CD4-positive, alpha-beta T cell (primary cell): ENCODE data around the gene CNTN4. TPM values are rescaled to one million over a fixed set of nuclear protein-coding genes. Genes with fewer than 3 reads are reported as not detected.

Source experiments
- ATAC-seq: fragments of 200-7000 bp; cut with Tn5 transposase; one replicate; pipeline ENCODE4 v1.10.0; 2022; ENCODE audit warnings: mild to moderate bottlenecking; ENCODE audit not compliant: poor library complexity
- CTCF ChIA-PET: fragments of 350-600 bp; sonication (Branson Sonifier 250); formaldehyde crosslinking; loops from one replicate; lab custom pipeline; 2021; ENCODE audit warnings: antibody characterized with exemption, inconsistent platforms; lab: Charles Lee
- POLR2A ChIA-PET: fragments of 350-600 bp; sonication (Branson Sonifier 250); formaldehyde crosslinking; loops from one replicate; lab custom pipeline; 2021; ENCODE audit warnings: antibody characterized with exemption, inconsistent platforms; lab: Charles Lee
- DNase-seq, 14 experiments: peaks; one replicate each; pipeline ENCODE4 v3.0.0-alpha.2; 2013 to 2020; ENCODE audit warnings: mixed read lengths in 2 of 14
- H3K27ac ChIP-seq, 2 donors: one replicate each; pipeline versions ENCODE4 v1.5.1 to v1.7.0; 2013; ENCODE audit warnings: low read length in 2 of 2, low read depth in 1 of 2, mild to moderate bottlenecking in 1 of 2
- H3K27me3 ChIP-seq, 2 experiments: 1 replicate in 1 of 2; 2 replicates in 1 of 2; pipeline versions ENCODE4 v1.6.1 to v1.7.0; 2013; ENCODE audit warnings: low read length in 2 of 2, control low read depth in 1 of 2, mild to moderate bottlenecking in 1 of 2, moderate library complexity in 1 of 2; ENCODE audit not compliant: insufficient read depth in 2 of 2, control insufficient read depth in 1 of 2
- H3K36me3 ChIP-seq: one replicate; pipeline ENCODE4 v1.6.1; 2013; ENCODE audit warnings: low read length, control low read depth; ENCODE audit not compliant: insufficient read depth
- H3K4me1 ChIP-seq: one replicate; pipeline ENCODE4 v1.6.1; 2013; ENCODE audit warnings: low read length, control low read depth; ENCODE audit not compliant: insufficient read depth
- H3K4me3 ChIP-seq: one replicate; pipeline ENCODE4 v1.5.1; 2013; ENCODE audit warnings: mild to moderate bottlenecking, low read length, moderate library complexity
- H3K9me3 ChIP-seq, 2 experiments: 1 replicate in 1 of 2; 2 replicates in 1 of 2; pipeline versions ENCODE4 v1.6.1 to v1.7.0; 2013; ENCODE audit warnings: low read length in 2 of 2, mild to moderate bottlenecking in 2 of 2, control low read depth in 1 of 2, moderate library complexity in 1 of 2; ENCODE audit not compliant: control insufficient read depth in 1 of 2, insufficient read depth in 1 of 2
- H3K27ac Mint-ChIP-seq: one replicate; pipeline ENCODE4 v1.8.0; 2020; ENCODE audit warnings: mixed read lengths
- H3K27me3 Mint-ChIP-seq: one replicate; pipeline ENCODE4 v1.8.0; 2021; ENCODE audit warnings: mixed read lengths
- H3K36me3 Mint-ChIP-seq: one replicate; pipeline ENCODE4 v1.8.0; 2021; ENCODE audit warnings: low read depth, mixed read lengths
- H3K4me1 Mint-ChIP-seq: one replicate; pipeline ENCODE4 v1.8.0; 2021; ENCODE audit warnings: low read depth, mixed read lengths
- H3K4me3 Mint-ChIP-seq: one replicate; pipeline ENCODE4 v1.8.0; 2020; ENCODE audit warnings: mild to moderate bottlenecking, mixed read lengths
- H3K9me3 Mint-ChIP-seq: one replicate; pipeline ENCODE4 v1.8.0; 2020; ENCODE audit warnings: mixed read lengths
- CTCF ChIP-seq: fragments of 200-600 bp; IDR thresholded peaks from one replicate; pipeline ENCODE4 v1.8.0; 2022; ENCODE audit warnings: antibody characterized with exemption, mild to moderate bottlenecking
- intact Hi-C, 2 experiments: fragments of 100-400 bp; cut with DNase I in 1 of 2; cut with micrococcal nuclease in 1 of 2; formaldehyde crosslinking; loops; one replicate each; pipeline versions ENCODE4 v1.15.1 to v1.9.0; 2023 to 2025; cut with DNase I, micrococcal nuclease
- total RNA-seq, 174 experiments: library from RNA in 2 of 174; stranded (reverse) in 2 of 174; gene quantifications; one replicate each; pipeline ENCODE4 v1.2.3 and lab custom pipeline; 2021 to 2026

The CNTN4 gene
- total RNA-seq, 2 experiments from 2014 or later: not detected

- POLR2A ChIA-PET: no interaction called here
- Mint-ChIP-seq H3K4me3 (no peak overlapping the region), H3K27ac (no peak overlapping the region), H3K36me3 (no peaks in the 10 kb centered on the region), H3K27me3 (peaks cover 6% of the 10 kb centered on the region), H3K4me1 (no peaks in the 10 kb centered on the region), H3K9me3 (peaks cover 2% of the 10 kb centered on the region)
- ATAC-seq (no peak), DNase-seq (no peak)
- H3K27me3 ChIP-seq: no peaks in the 10 kb centered on the region
- intact Hi-C loops: no loop called here
- H3K27ac ChIP-seq: no peak overlapping the region
- no peaks in the 10 kb centered on the region for H3K9me3 ChIP-seq
- H3K4me1 ChIP-seq: no peaks in the 10 kb centered on the region
- TF ChIP-seq CTCF: no peak
- no peak overlapping the region for H3K4me3 ChIP-seq
- CTCF ChIA-PET: no interaction called here
- no peaks in the 10 kb centered on the region for H3K36me3 ChIP-seq
Observed at GRCh38 chr3:2535206-2535605, 436.5 kb downstream of the CNTN4 start.

- no peak overlapping the region for H3K4me3 Mint-ChIP-seq
- Histone ChIP-seq H3K27ac (no peak overlapping the region), H3K27me3 (no peaks in the 10 kb centered on the region), H3K9me3 (no peaks in the 10 kb centered on the region), H3K4me3 (no peak overlapping the region), H3K36me3 (no peaks in the 10 kb centered on the region), H3K4me1 (no peaks in the 10 kb centered on the region)
- intact Hi-C loops: no loop called here
- no peaks in the 10 kb centered on the region for H3K4me1 Mint-ChIP-seq
- no peak for ATAC-seq
- H3K27ac Mint-ChIP-seq: no peak overlapping the region
- ChIA-PET CTCF (no interaction called here), POLR2A (no interaction called here)
- H3K9me3 Mint-ChIP-seq: peaks cover 2% of the 10 kb centered on the region
- peaks cover 6% of the 10 kb centered on the region for H3K27me3 Mint-ChIP-seq
- TF ChIP-seq CTCF: no peak
- no peak for DNase-seq
- no peaks in the 10 kb centered on the region for H3K36me3 Mint-ChIP-seq
Observed at GRCh38 chr3:2536575-2536974, 437.9 kb downstream of the CNTN4 start.

- Mint-ChIP-seq H3K27ac (no peak overlapping the region), H3K4me1 (no peaks in the 10 kb centered on the region), H3K36me3 (no peaks in the 10 kb centered on the region), H3K4me3 (no peak overlapping the region), H3K9me3 (peaks cover 2% of the 10 kb centered on the region), H3K27me3 (peaks cover 6% of the 10 kb centered on the region)
- DNase-seq (no peak), ATAC-seq (no peak)
- Histone ChIP-seq H3K4me1 (no peaks in the 10 kb centered on the region), H3K27me3 (no peaks in the 10 kb centered on the region), H3K27ac (no peak overlapping the region), H3K4me3 (no peak overlapping the region), H3K9me3 (no peaks in the 10 kb centered on the region), H3K36me3 (no peaks in the 10 kb centered on the region)
- no peak for TF ChIP-seq CTCF
- CTCF ChIA-PET: no interaction called here
- POLR2A ChIA-PET: no interaction called here
- intact Hi-C loops: no loop called here
Observed at GRCh38 chr3:2540115-2540514, 441.4 kb downstream of the CNTN4 start.
